ENCODE data around the gene ABCB10.

GRCh38 chr1:229582011-229582694, 23.6 kb upstream of the ABCB10 start:
- TF ChIP-seq CTCF (IDR thresholded peaks at IDR 0.05): no peak
- no peak for TF ChIP-seq POLR2A (IDR thresholded peaks at IDR 0.05)

Data from Peyer's patch (tissue), 4 donors.